GM19468 (cell line): ENCODE data around the gene SLC23A3.

Experiments
- ATAC-seq: cut with Tn5 transposase; IDR thresholded peaks from one replicate; pipeline ENCODE4 v1.9.1; 2021; ENCODE audit warnings: mild to moderate bottlenecking, moderate library complexity, moderate number of reproducible peaks; ENCODE audit not compliant: unreplicated experiment; ENCODE audit errors: extremely low read depth

Gene SLC23A3

DNA sequence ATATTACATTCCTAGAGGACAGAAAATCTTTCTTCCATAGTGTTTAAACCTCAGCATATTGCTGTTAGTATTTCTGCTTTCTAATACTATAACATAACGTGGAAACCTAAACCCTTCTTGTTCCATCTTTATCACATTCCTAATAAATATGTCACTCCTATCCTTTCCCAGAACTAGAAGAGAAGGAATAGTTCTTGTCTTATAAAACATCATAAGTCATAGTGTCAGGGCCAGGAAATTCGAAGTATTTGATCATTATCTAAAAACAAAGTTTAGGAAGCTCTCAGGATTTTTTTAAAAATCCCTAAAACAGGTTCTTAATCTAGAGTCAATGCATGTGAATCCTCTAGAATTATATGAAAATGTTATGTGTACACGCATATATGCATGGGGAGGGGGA is 11.2 kb downstream of the SLC23A3 start:
- ATAC-seq: no peak

- no peak for ATAC-seq
Measured at GRCh38 chr2:219158025-219158424, 11.8 kb downstream of the SLC23A3 start.

DNA sequence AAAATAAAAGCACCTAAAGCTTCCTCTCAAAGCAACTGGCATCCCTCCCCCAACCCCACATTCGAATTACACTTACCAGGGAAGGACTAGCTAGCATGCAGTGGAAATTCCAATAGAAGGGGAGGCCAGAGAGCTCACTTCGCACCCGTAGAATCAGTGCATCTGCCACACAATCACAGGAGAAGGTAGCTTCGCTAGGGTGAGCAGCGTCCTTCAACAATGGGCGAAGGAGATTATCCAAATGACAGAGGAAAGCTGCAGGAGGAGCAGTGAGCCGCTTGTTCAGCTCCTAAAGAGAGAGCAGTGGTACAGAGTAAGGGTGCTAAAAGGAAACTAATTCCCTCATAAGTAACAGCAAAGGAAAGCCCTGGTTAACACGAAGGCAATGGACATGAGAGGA is 12.4 kb downstream of the SLC23A3 start:
- no peak for ATAC-seq

DNA sequence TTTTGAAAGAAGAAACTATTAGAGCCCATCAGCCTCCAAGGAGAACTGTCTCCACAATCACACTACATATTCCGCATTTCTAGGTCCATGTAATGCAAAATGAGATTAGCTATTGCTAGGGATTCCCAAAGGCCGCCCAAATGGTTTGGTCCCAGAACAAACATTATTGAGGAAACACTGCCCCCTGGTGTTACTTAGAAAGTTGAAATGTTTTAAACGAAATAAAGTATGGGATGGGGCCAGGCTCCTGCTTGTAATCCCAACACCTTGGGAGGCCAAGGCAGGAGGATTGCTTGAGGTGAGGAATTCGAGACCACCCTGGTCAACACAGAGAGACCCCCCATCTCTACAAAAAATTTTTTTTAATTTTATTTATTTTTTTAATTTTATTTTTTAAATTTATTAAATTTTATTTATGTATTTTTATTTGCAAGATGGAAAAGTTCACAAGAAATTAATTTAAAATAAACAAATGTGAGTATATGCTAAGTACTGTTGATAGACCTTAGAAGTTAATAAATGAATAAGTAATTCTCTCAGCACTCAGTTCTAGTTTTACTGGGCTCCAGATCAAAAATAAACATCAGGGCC is 14.7 kb downstream of the SLC23A3 start:
- ATAC-seq: no peak

GRCh38 chr2:219149667-219150066 is 20.2 kb downstream of the SLC23A3 start:
- ATAC-seq: no peak

- ATAC-seq: no peak
Measured at GRCh38 chr2:219142329-219142728, 27.5 kb downstream of the SLC23A3 start.

GRCh38 chr2:219140722-219141121 is 29.1 kb downstream of the SLC23A3 start:
- ATAC-seq: no peak

DNA sequence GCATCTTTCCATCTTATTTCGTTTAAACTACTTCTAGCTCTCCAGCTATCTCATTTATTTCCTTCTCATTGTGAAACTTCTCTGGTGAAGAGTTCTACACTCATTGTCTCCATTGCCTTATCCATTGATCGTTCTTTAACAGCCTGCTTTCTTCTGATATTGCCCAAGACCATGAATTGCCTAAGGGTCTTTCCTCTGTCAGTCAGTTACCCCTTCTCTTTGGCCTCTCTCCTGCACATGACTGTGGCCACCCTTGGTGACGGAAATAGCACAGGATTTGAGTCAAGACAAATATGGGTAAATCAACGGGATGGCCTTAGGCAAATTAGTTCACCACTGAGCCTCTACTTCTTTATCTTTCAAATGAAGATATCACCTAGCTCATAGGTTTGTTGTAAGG is 35.9 kb downstream of the SLC23A3 start:
- no peak for ATAC-seq

GRCh38 chr2:219131744-219132143 is 38.1 kb downstream of the SLC23A3 start:
- no peak for ATAC-seq

DNA sequence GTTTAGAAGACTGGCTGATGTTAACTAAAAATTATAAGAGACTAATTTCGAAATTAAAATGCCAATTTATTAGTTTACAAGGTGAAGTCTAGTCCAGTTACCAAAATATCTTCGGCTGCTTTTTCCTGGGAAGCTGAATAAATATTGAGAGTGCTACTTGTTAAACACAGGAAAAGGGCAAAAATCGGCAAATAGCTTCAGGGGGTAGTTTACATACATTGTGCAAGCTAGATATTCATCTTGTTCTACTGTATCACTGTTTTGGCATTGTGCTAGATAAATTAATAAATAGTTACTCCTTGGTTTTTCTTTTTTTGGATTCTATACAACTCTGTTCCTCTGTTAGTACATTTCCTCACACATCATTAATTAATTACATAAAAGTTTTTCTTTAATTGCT is 38.5 kb downstream of the SLC23A3 start:
- no peak for ATAC-seq

- no peak for ATAC-seq
Measured at GRCh38 chr2:219129589-219129988, 40.2 kb downstream of the SLC23A3 start.

- ATAC-seq: no peak
Measured at GRCh38 chr2:219128396-219128795, 41.4 kb downstream of the SLC23A3 start.

- ATAC-seq: no peak
Measured at GRCh38 chr2:219127037-219127635, 42.7 kb downstream of the SLC23A3 start.

- ATAC-seq: no peak
Measured at GRCh38 chr2:219126555-219126954, 43.3 kb downstream of the SLC23A3 start.

- ATAC-seq: no peak
Measured at GRCh38 chr2:219125886-219126270, 44.0 kb downstream of the SLC23A3 start.

- ATAC-seq: no peak
Measured at GRCh38 chr2:219125225-219125885, 44.5 kb downstream of the SLC23A3 start.

DNA sequence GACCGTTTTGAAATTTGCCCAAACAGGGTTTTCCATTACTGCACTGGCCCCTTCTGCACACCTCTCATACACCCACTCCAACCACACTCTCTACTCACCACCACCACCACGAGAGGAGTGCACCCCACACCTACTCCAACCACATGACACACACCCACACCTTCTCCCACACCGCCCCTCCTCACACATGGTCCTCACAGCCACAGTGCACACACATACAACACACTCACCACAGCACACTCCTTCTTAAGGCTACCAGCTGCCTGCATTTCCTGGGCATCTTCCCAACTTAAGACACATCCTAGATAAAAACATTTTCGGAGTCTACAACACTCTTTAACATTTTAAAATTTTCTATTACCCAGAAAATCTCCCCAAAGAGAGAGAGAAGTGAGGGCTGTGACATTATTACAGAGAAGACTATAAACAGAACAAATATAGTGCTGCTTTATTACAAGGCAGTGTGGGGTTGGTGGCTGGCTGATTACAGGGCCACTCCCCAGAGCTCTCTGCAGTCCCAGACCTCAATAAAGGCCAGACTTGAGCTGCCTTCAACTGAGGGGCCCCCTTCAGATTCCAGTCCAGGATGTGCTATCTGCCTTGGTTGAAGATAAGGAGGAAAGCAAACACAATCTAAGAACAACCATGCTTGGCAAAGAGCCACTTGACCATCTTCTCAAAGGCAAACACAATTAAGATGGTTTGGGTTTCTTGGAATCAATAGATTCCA is 45.3 kb downstream of the SLC23A3 start:
- no peak for ATAC-seq

GRCh38 chr2:219123356-219124135 is 46.3 kb downstream of the SLC23A3 start:
- ATAC-seq: no peak

GRCh38 chr2:219122202-219122980 is 47.4 kb downstream of the SLC23A3 start:
- no peak for ATAC-seq

DNA sequence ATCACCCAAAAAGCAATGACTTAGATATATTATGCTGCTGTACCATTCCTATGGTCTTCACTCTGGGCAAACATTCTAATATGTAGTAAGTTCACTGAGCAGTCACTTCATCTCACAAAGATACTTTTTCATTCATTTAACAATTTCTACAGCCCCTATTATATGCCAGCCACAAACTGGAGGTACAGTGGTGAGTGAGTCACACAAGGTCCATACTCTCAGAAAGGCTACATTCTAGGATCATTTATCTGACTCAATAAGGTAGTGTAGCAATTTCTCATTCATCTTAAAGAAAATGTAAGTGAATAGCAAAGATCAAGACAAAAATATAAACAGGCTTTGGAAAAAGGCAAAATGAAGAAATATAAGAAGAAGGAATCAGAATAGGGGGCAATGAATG is 49.7 kb downstream of the SLC23A3 start:
- ATAC-seq: no peak
